A549 (cell line): ENCODE measurements around the gene QARS1. TPM values are rescaled to one million over a fixed set of nuclear protein-coding genes. Genes with fewer than 3 reads are reported as not detected.
A peak's percentile ranks its signal among the peaks of the same experiment; 100 is the strongest.

Experiments
- ATAC-seq, 2 experiments: fragments of 200-7000 bp in 1 of 2; fragments of >200 bp in 1 of 2; cut with Nextera tagmentation in 1 of 2; cut with Tn5 transposase in 1 of 2; 3 replicates each; pipeline versions ENCODE4 v1.8.0 to v1.9.1; 2018 to 2020; ENCODE audit warnings: mild to moderate bottlenecking in 1 of 2, moderate library complexity in 1 of 2
- CTCF ChIA-PET: fragments of 300-600 bp; sonication (Branson Sonifier 250); formaldehyde crosslinking; extraction: SDS; loops from one replicate; lab custom pipeline; 2021; ENCODE audit warnings: antibody characterized with exemption, inconsistent platforms; lab: Yijun Ruan, JAX
- POLR2A ChIA-PET: fragments of 350-600 bp; formaldehyde crosslinking; extraction: SDS; loops from one replicate; lab custom pipeline; 2021; ENCODE audit warnings: antibody characterized with exemption, inconsistent platforms; lab: Yijun Ruan, JAX
- DNase-seq, 2 experiments: peaks; one replicate each; pipeline versions ENCODE4 v3.0.0 to v3.0.0-alpha.2; 2011 to 2016; ENCODE audit warnings: low read depth in 1 of 2, low spot score in 1 of 2
- FAIRE-seq: peaks from 2 replicates; lab custom pipeline; 2011; peaks lifted over from hg19 to GRCh38; lab: Jason Lieb, UNC
- H3K27ac ChIP-seq, 2 experiments: fragments of >200 bp; sonication (Bioruptor Twin); formaldehyde crosslinking; 3 replicates each; pipeline ENCODE4 v1.5.1; 2016 to 2017
- H3K4me1 ChIP-seq: fragments of >200 bp; sonication (Bioruptor Twin); formaldehyde crosslinking; 3 replicates; pipeline ENCODE4 v1.6.1; 2016
- H3K4me2 ChIP-seq: fragments of >200 bp; sonication (Bioruptor Twin); formaldehyde crosslinking; 3 replicates; pipeline ENCODE4 v1.6.1; 2016
- H3K4me3 ChIP-seq: fragments of >200 bp; sonication (Bioruptor Twin); formaldehyde crosslinking; 3 replicates; pipeline ENCODE4 v1.5.1; 2016
- H3K9me3 ChIP-seq: fragments of >200 bp; sonication (Bioruptor Twin); formaldehyde crosslinking; 3 replicates; pipeline ENCODE4 v1.6.1; 2016
- CBX2 ChIP-seq: fragments of 200-600 bp; sonication (generic); IDR thresholded peaks from 2 replicates; pipeline ENCODE4 v1.6.1; 2016; ENCODE audit warnings: low read depth, mild to moderate bottlenecking, borderline replicate concordance
- FOSB ChIP-seq: fragments of 250-450 bp; sonication (Bioruptor Pico); IDR thresholded peaks from 2 replicates; pipeline ENCODE4 v1.5.0; 2020; ENCODE audit warnings: mild to moderate bottlenecking, moderate library complexity
- FOXS1 ChIP-seq: fragments of 250-450 bp; sonication (Bioruptor Pico); IDR thresholded peaks from 2 replicates; pipeline ENCODE4 v1.5.0; 2020; ENCODE audit warnings: mild to moderate bottlenecking, moderate library complexity
- JUNB ChIP-seq: fragments of >200 bp; sonication (Bioruptor Twin); formaldehyde crosslinking; IDR thresholded peaks from 2 replicates; pipeline ENCODE4 v1.6.1; 2016
- MAZ ChIP-seq: fragments of 150-350 bp; IDR thresholded peaks from 2 replicates; pipeline ENCODE4 v1.6.1; 2014; ENCODE audit warnings: antibody characterized with exemption, low read depth, low read length, borderline replicate concordance
- NFE2L2 ChIP-seq: fragments of 150-350 bp; conservative IDR thresholded peaks from 2 replicates; pipeline ENCODE4 v1.6.1; 2014; ENCODE audit warnings: low read length
- NPAS2 ChIP-seq: fragments of 250-450 bp; sonication (Bioruptor Pico); IDR thresholded peaks from 2 replicates; pipeline ENCODE4 v1.8.0; 2022; ENCODE audit warnings: mild to moderate bottlenecking, moderate library complexity, borderline replicate concordance
- POLR2A ChIP-seq: IDR thresholded peaks from 2 replicates; pipeline ENCODE4 v1.6.1; 2012; ENCODE audit warnings: mild to moderate bottlenecking, low read length
- RAD21 ChIP-seq, 2 experiments: fragments of >200 bp in 1 of 2; sonication (Bioruptor Twin) in 1 of 2; formaldehyde crosslinking in 1 of 2; IDR thresholded peaks in 1 of 2; conservative IDR thresholded peaks in 1 of 2; 2 replicates in 1 of 2; 3 replicates in 1 of 2; pipeline ENCODE4 v1.6.1; 2012 to 2018; ENCODE audit warnings: inconsistent platforms in 1 of 2
- RCOR1 ChIP-seq: fragments of 150-350 bp; IDR thresholded peaks from 2 replicates; pipeline ENCODE4 v1.6.1; 2014; ENCODE audit warnings: antibody characterized with exemption, low read length, low read depth
- TFCP2L1 ChIP-seq: fragments of 250-450 bp; sonication (Bioruptor Pico); IDR thresholded peaks from 2 replicates; pipeline ENCODE4 v1.5.0; 2021; ENCODE audit warnings: mild to moderate bottlenecking
- TP53 ChIP-seq: fragments of 250-450 bp; sonication (Bioruptor Pico); IDR thresholded peaks from 2 replicates; pipeline ENCODE4 v1.5.0; 2021; ENCODE audit warnings: mild to moderate bottlenecking, moderate library complexity
- ZSCAN20 ChIP-seq: fragments of 250-450 bp; sonication (Bioruptor Pico); IDR thresholded peaks from 2 replicates; pipeline ENCODE4 v1.8.0; 2022; ENCODE audit warnings: mild to moderate bottlenecking, moderate library complexity
- WGBS: methylation state at CpG from one replicate; pipeline ENCODE4 v1.1.6; 2017; ENCODE audit errors: missing lambda C conversion rate; 5-methylcytosine and 5-hydroxymethylcytosine counted together
- polyA plus RNA-seq, 4 experiments: library from polyadenylated mRNA; depleted of rRNA in 3 of 4; stranded (reverse); fragments of >200 nt; fragmentation: RNase III in 1 of 4; extraction: RNeasy Plus Mini Kit Qiagen cat#74134 plus additional on column Dnase treatment in 1 of 4; gene quantifications; 2 replicates in 3 of 4; 3 replicates in 1 of 4; pipeline ENCODE4 v1.2.3, GENCODE V29; 2011 to 2017
- TF ChIP-seq, protein P1 (sequence below): fragments of >200 bp; sonication (Bioruptor Twin); formaldehyde crosslinking; IDR thresholded peaks from 3 replicates; pipeline ENCODE4 v1.6.1; 2016
- TF ChIP-seq, protein P2 (sequence below): fragments of 450-650 bp; IDR thresholded peaks from 2 replicates; pipeline ENCODE4 v1.6.1; 2014; ENCODE audit warnings: antibody characterized with exemption
- TF ChIP-seq, protein P3 (sequence below): fragments of 150-350 bp; IDR thresholded peaks from 2 replicates; pipeline ENCODE4 v1.6.1; 2014; ENCODE audit warnings: low read depth, mild to moderate bottlenecking, low read length
- TF ChIP-seq, protein P4 (sequence below): fragments of >200 bp; sonication (Bioruptor Twin); formaldehyde crosslinking; IDR thresholded peaks from 3 replicates; pipeline ENCODE4 v1.5.1; 2016

The QARS1 gene
- polyA plus RNA-seq, 2 of the 4 experiments (the other 2 are of a cell fraction) = 118 to 164 TPM

DNA sequence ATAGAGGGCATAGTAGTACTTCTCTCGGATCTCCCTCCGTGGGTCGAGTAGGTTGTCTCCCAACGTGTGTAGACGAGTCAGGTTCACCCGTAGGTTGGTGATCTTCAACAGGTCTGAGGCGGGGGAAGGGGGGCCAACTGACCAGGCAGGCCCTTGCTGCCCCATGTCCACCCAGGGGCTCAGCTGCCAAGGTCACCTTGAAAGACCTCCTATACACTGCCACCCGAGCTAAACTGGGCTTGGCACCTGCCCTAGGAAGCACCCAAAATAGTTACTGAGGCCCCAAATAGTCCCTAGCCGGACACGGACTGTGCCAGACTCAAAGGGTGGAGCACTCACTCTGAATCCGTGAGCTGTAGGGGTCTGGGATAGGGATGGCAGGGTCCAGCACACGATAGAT is 26.5 kb upstream of the QARS1 start:
- no peak for FAIRE-seq
- Histone ChIP-seq H3K4me3 (no peak overlapping the region), H3K27ac (no peak overlapping the region), H3K4me2 (peak overlapping the region; percentile 97; the same call in 1 of the 3 replicates), H3K9me3 (no peaks in the 10 kb centered on the region), H3K4me1 (peaks cover 18% of the 10 kb centered on the region)
- TF ChIP-seq POLR2A (no peak), NFE2L2 (no peak), ZSCAN20 (no peak), RAD21 (conservative IDR thresholded peaks at IDR 0.05 in 1 of 2, IDR thresholded peaks at IDR 0.05 in 1 of 2) (no peak), NPAS2 (CRISPR knock-in tag) (no peak), RCOR1 (no peak), TP53 (no peak), MAZ (no peak), TFCP2L1 (CRISPR knock-in tag) (no peak), FOSB (CRISPR knock-in tag) (no peak), JUNB (no peak), FOXS1 (CRISPR knock-in tag) (no peak)
- TF ChIP-seq, protein P1, sequence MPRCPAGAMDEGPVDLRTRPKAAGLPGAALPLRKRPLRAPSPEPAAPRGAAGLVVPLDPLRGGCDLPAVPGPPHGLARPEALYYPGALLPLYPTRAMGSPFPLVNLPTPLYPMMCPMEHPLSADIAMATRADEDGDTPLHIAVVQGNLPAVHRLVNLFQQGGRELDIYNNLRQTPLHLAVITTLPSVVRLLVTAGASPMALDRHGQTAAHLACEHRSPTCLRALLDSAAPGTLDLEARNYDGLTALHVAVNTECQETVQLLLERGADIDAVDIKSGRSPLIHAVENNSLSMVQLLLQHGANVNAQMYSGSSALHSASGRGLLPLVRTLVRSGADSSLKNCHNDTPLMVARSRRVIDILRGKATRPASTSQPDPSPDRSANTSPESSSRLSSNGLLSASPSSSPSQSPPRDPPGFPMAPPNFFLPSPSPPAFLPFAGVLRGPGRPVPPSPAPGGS = no peak
- TF ChIP-seq, protein P2, sequence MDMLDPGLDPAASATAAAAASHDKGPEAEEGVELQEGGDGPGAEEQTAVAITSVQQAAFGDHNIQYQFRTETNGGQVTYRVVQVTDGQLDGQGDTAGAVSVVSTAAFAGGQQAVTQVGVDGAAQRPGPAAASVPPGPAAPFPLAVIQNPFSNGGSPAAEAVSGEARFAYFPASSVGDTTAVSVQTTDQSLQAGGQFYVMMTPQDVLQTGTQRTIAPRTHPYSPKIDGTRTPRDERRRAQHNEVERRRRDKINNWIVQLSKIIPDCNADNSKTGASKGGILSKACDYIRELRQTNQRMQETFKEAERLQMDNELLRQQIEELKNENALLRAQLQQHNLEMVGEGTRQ = no peak
- TF ChIP-seq, protein P3, sequence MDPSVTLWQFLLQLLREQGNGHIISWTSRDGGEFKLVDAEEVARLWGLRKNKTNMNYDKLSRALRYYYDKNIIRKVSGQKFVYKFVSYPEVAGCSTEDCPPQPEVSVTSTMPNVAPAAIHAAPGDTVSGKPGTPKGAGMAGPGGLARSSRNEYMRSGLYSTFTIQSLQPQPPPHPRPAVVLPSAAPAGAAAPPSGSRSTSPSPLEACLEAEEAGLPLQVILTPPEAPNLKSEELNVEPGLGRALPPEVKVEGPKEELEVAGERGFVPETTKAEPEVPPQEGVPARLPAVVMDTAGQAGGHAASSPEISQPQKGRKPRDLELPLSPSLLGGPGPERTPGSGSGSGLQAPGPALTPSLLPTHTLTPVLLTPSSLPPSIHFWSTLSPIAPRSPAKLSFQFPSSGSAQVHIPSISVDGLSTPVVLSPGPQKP = no peak
- DNase-seq = no peak
- ChIA-PET POLR2A (interaction anchor here (2.1 kb wide), 1 partner anchor 10 kb away, joined by 8 read pairs; the partner anchor contains the start of gene USP19), CTCF (interaction anchor here (0.6 kb wide), 1 partner anchor 542 kb away, joined by 3 read pairs; no protein-coding TSS in a partner anchor)
- WGBS = 100% methylated on average over 4 of the region's 12 CpGs
- ATAC-seq = no peak

DNA sequence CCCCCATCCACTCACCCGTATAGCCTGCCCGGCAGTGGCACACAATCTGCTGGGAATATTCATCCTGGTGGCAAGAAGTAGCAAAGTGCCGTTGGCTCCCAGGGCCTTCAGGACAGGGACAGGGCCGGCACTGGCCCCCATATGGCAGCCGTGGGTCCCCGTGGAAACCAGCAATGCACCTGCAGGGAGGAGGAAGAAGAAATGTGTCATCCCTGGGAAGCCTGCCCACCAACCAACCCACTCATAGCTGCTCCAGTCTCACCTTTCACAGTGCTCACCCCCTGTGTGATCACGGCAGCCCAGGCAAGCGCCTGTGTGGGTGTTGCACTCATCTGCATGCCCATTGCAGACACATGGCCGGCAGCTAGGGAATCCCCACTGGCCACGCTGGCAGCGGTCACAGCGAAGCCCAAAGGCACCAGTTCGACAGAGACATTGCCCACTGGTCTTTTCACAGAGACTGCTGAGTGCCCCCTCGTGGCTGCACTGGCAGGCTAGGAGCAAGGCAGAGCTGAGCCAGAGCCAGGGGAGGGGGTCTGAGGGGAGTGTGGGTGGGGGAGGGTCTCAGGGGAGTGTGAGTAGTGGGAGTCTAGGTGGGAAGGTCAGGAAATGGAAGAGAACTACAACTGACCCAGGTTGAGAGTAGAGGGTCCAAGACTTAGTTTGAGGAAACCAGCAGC is 20.6 kb upstream of the QARS1 start:
- WGBS = 100% methylated on average over 4 of the region's 14 CpGs
- no peak for FAIRE-seq
- POLR2A ChIA-PET = no interaction called here

More for the DNA sequence above, 20.6 kb upstream of the QARS1 start:
- Histone ChIP-seq H3K4me2 (no peak overlapping the region), H3K9me3 (no peaks in the 10 kb centered on the region), H3K4me1 (peaks cover 3% of the 10 kb centered on the region; the same call in 2 of the 3 replicates), H3K4me3 (no peak overlapping the region), H3K27ac (no peak overlapping the region)
- TF ChIP-seq, protein P3 = no peak
- TF ChIP-seq CBX2 = no peak
- TF ChIP-seq, protein P4, sequence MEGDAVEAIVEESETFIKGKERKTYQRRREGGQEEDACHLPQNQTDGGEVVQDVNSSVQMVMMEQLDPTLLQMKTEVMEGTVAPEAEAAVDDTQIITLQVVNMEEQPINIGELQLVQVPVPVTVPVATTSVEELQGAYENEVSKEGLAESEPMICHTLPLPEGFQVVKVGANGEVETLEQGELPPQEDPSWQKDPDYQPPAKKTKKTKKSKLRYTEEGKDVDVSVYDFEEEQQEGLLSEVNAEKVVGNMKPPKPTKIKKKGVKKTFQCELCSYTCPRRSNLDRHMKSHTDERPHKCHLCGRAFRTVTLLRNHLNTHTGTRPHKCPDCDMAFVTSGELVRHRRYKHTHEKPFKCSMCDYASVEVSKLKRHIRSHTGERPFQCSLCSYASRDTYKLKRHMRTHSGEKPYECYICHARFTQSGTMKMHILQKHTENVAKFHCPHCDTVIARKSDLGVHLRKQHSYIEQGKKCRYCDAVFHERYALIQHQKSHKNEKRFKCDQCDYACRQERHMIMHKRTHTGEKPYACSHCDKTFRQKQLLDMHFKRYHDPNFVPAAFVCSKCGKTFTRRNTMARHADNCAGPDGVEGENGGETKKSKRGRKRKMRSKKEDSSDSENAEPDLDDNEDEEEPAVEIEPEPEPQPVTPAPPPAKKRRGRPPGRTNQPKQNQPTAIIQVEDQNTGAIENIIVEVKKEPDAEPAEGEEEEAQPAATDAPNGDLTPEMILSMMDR = 0 out of 3 replicates have a peak, but pooled peaks have one; percentile 8
- CTCF ChIA-PET = interaction anchor here (1.0 kb wide), 1 partner anchor 31 kb away, joined by 3 read pairs; no protein-coding TSS in a partner anchor
- DNase-seq (no peak), ATAC-seq (no peak)
